Panc1 (cell line): ENCODE measurements around the gene KCND3. TPM values are rescaled to one million over a fixed set of nuclear protein-coding genes. Genes with fewer than 3 reads are reported as not detected.

Experiments used
- ATAC-seq: fragments of 200-7000 bp; cut with Tn5 transposase; 2 replicates; pipeline ENCODE4 v1.9.1; 2020; ENCODE audit warnings: mild to moderate bottlenecking, moderate library complexity
- BruUV-seq: library from RNA; stranded (reverse); fragments of 400-500 nt; replicated peaks from 2 replicates; lab custom pipeline; 2021; lab: Mats Ljungman, UMichigan
- CTCF ChIA-PET: fragments of 300-600 bp; sonication (Branson Sonifier 250); formaldehyde crosslinking; loops from one replicate; lab custom pipeline; 2022; ENCODE audit warnings: antibody characterized with exemption; lab: Charles Lee
- POLR2A ChIA-PET: fragments of 300-600 bp; sonication (Branson Sonifier 250); formaldehyde crosslinking; loops from one replicate; lab custom pipeline; 2022; ENCODE audit warnings: antibody characterized with exemption; lab: Charles Lee
- DNase-seq: peaks from one replicate; pipeline ENCODE4 v3.0.0-alpha.2; 2010; ENCODE audit warnings: low read depth, low spot score
- H3K27ac ChIP-seq: 2 replicates; pipeline ENCODE4 v1.5.1; 2011; ENCODE audit warnings: mild to moderate bottlenecking, low read length, inconsistent platforms
- H3K27me3 ChIP-seq: fragments of 200-500 bp; sonication (Bioruptor generic); 2 replicates; pipeline ENCODE4 v1.6.0; 2014; ENCODE audit warnings: low read length, inconsistent platforms; ENCODE audit not compliant: control insufficient read depth, insufficient read depth
- H3K36me3 ChIP-seq: fragments of 200-500 bp; sonication (Bioruptor generic); 2 replicates; pipeline ENCODE4 v1.5.1; 2014; ENCODE audit warnings: inconsistent platforms, mild to moderate bottlenecking, low read length, moderate library complexity; ENCODE audit not compliant: control insufficient read depth, insufficient read depth
- H3K4me1 ChIP-seq: 2 replicates; pipeline ENCODE4 v1.5.1; 2011; ENCODE audit warnings: inconsistent platforms, mild to moderate bottlenecking, low read length, moderate library complexity; ENCODE audit not compliant: control insufficient read depth, insufficient read depth
- H3K4me3 ChIP-seq, 2 experiments: 2 replicates each; pipeline ENCODE4 v1.5.1; 2011 to 2012; ENCODE audit warnings: low read depth in 2 of 2, low read length in 2 of 2, mild to moderate bottlenecking in 2 of 2, inconsistent platforms in 1 of 2, moderate library complexity in 1 of 2
- H3K9me3 ChIP-seq: fragments of 200-500 bp; sonication (Bioruptor generic); 2 replicates; pipeline ENCODE4 v1.5.1; 2014; ENCODE audit warnings: low read depth, mild to moderate bottlenecking, inconsistent platforms, low read length, moderate library complexity; ENCODE audit not compliant: control insufficient read depth, insufficient read depth
- POLR2AphosphoS5 ChIP-seq: IDR thresholded peaks from 2 replicates; pipeline ENCODE4 v1.6.1; 2012; ENCODE audit warnings: mild to moderate bottlenecking, low read depth, low read length, moderate library complexity
- SIN3A ChIP-seq: IDR thresholded peaks from 2 replicates; pipeline ENCODE4 v1.6.1; 2012; ENCODE audit warnings: low read depth, mild to moderate bottlenecking, low read length, moderate library complexity, borderline replicate concordance; ENCODE audit not compliant: insufficient read depth
- TCF7L2 ChIP-seq: IDR thresholded peaks from 2 replicates; pipeline ENCODE4 v1.6.1; 2011; ENCODE audit warnings: mild to moderate bottlenecking, low read depth, low read length, inconsistent platforms
- in situ Hi-C: cut with HindIII; loops from 2 replicates; pipeline ENCODE4 v1.10.0; 2016; ENCODE audit warnings: low sequenced_read_pairs, low pct_unique_long_range_greater_than_20kb
- intact Hi-C: fragments of 100-400 bp; cut with micrococcal nuclease; formaldehyde crosslinking; loops from one replicate; pipeline ENCODE4 v1.10.0; 2022; ENCODE audit not compliant: unreplicated experiment
- total RNA-seq: library from RNA; stranded (reverse); gene quantifications from one replicate; pipeline ENCODE4 v1.2.1, GENCODE V29; 2021; ENCODE audit not compliant: unreplicated experiment
- TF ChIP-seq, protein P1 (sequence below), 2 experiments: IDR thresholded peaks; 2 replicates each; pipeline ENCODE4 v1.6.1; 2011 to 2012; ENCODE audit warnings: low read depth in 2 of 2, control low read depth in 1 of 2, low read length in 1 of 2, mild to moderate bottlenecking in 1 of 2, moderate library complexity in 1 of 2; ENCODE audit not compliant: insufficient read depth in 1 of 2
- TF ChIP-seq, protein P2 (sequence below): fragments of 450-650 bp; IDR thresholded peaks from 2 replicates; pipeline ENCODE4 v1.5.1; 2017; ENCODE audit warnings: mild to moderate bottlenecking

Gene KCND3
- total RNA-seq, 1 experiment from 2014 or later, result not detected

DNA sequence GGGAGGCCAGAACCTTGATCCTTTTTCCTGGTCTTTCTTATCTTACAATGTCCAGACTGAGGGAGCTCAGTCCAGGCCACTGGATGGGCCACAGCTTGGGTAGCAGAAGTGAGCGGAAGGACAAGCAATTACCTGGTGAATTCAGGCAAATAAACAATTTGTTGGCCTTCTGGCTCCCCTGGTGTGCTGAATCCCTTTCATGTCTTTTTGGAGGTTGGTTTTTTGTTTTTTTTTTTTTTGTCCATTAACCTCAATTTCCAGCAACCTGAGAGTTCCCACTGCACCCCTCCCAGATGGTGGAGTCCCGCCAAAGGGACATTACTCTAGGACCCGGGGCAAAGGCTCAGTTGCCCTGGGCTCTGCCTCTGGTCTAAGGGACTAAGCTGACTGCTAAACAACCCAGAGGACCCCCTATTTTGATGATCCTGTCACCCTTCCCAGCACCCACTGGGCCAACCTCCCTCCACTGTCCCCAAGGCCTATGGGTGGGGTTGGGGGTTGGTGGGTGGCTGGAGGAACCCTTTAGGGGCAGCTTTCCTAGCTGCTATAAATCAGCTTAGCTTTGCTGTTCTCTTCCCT, 85.5 kb downstream of the KCND3 start:
- CTCF ChIA-PET, result no interaction called here
- Histone ChIP-seq H3K36me3 (no peaks in the 10 kb centered on the region), H3K27me3 (no peaks in the 10 kb centered on the region; the same call in 1 of the 2 replicates), H3K9me3 (no peaks in the 10 kb centered on the region), H3K4me1 (no peaks in the 10 kb centered on the region), H3K27ac (no peak overlapping the region), H3K4me3 (no peak overlapping the region)
- in situ Hi-C loops (no loop called here), intact Hi-C loops (no loop called here)
- ATAC-seq (no peak), DNase-seq (no peak)
- POLR2A ChIA-PET, result no interaction called here
- no TSS peak for BruUV-seq
- TF ChIP-seq, protein P1, sequence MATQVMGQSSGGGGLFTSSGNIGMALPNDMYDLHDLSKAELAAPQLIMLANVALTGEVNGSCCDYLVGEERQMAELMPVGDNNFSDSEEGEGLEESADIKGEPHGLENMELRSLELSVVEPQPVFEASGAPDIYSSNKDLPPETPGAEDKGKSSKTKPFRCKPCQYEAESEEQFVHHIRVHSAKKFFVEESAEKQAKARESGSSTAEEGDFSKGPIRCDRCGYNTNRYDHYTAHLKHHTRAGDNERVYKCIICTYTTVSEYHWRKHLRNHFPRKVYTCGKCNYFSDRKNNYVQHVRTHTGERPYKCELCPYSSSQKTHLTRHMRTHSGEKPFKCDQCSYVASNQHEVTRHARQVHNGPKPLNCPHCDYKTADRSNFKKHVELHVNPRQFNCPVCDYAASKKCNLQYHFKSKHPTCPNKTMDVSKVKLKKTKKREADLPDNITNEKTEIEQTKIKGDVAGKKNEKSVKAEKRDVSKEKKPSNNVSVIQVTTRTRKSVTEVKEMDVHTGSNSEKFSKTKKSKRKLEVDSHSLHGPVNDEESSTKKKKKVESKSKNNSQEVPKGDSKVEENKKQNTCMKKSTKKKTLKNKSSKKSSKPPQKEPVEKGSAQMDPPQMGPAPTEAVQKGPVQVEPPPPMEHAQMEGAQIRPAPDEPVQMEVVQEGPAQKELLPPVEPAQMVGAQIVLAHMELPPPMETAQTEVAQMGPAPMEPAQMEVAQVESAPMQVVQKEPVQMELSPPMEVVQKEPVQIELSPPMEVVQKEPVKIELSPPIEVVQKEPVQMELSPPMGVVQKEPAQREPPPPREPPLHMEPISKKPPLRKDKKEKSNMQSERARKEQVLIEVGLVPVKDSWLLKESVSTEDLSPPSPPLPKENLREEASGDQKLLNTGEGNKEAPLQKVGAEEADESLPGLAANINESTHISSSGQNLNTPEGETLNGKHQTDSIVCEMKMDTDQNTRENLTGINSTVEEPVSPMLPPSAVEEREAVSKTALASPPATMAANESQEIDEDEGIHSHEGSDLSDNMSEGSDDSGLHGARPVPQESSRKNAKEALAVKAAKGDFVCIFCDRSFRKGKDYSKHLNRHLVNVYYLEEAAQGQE (IDR thresholded peaks at IDR 0.05; ENCODE audit: insufficient read depth in 1 of 2, low read depth in 2 of 2, low read length in 1 of 2), result no peak
- TF ChIP-seq POLR2AphosphoS5, result no peak
- TF ChIP-seq, protein P2, sequence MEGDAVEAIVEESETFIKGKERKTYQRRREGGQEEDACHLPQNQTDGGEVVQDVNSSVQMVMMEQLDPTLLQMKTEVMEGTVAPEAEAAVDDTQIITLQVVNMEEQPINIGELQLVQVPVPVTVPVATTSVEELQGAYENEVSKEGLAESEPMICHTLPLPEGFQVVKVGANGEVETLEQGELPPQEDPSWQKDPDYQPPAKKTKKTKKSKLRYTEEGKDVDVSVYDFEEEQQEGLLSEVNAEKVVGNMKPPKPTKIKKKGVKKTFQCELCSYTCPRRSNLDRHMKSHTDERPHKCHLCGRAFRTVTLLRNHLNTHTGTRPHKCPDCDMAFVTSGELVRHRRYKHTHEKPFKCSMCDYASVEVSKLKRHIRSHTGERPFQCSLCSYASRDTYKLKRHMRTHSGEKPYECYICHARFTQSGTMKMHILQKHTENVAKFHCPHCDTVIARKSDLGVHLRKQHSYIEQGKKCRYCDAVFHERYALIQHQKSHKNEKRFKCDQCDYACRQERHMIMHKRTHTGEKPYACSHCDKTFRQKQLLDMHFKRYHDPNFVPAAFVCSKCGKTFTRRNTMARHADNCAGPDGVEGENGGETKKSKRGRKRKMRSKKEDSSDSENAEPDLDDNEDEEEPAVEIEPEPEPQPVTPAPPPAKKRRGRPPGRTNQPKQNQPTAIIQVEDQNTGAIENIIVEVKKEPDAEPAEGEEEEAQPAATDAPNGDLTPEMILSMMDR, result no peak
- no peak for TF ChIP-seq TCF7L2
- no peak for TF ChIP-seq SIN3A

DNA sequence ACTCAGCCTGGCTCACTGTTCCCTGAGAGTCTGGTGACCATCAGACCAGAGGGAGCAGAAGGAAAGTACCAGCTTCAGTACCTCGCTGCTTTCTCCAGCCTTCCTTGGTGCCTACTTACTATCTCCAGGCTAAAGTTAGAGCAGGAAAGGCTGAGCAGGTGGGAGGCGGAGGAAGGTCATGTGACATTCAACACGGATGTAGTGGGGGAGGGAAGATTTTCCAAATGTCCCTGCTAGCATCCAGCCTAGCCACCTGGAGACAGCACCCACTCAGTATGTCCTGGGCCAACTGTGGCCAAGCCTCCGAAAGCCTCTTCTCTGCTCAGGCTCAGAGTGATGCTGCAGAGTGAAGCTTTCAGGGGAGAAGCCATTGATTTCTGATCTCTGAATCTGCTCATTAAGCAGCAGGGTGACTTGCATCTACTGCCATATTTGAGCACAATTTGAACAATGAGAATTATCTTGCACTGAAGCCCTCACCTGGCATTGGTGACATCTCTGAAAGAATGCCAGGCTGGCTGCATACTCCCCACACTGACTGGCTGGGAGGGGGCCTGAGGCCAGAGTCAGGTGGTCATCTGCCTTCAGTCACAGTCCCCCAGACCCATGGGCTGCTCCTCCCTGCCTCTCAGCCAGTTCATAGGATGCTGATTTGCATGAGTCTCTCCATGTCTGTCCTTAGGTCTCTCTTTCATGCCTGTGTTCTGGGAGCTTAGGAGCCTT, 86.2 kb downstream of the KCND3 start:
- POLR2A ChIA-PET, result no interaction called here
- intact Hi-C loops, result no loop called here
- H3K27ac ChIP-seq, result no peak overlapping the region
- TF ChIP-seq POLR2AphosphoS5 (no peak), SIN3A (no peak), TCF7L2 (no peak)
- TF ChIP-seq, protein P2, result no peak
- TF ChIP-seq, protein P1 (IDR thresholded peaks at IDR 0.05; ENCODE audit: insufficient read depth in 1 of 2, low read depth in 2 of 2, low read length in 1 of 2), result no peak
- no peak overlapping the region for H3K4me3 ChIP-seq
- BruUV-seq, result no TSS peak
- H3K36me3 ChIP-seq, result no peaks in the 10 kb centered on the region
- DNase-seq, result no peak
- no peaks in the 10 kb centered on the region; the same call in 1 of the 2 replicates for H3K27me3 ChIP-seq
- no peaks in the 10 kb centered on the region for H3K4me1 ChIP-seq
- CTCF ChIA-PET, result no interaction called here
- in situ Hi-C loops, result no loop called here
- H3K9me3 ChIP-seq, result no peaks in the 10 kb centered on the region
- no peak for ATAC-seq
